ENCODE data around the gene ELMO3. TPM values are rescaled to one million over a fixed set of nuclear protein-coding genes. Genes with fewer than 3 reads are reported as not detected.

The ELMO3 gene
- total RNA-seq, 2 experiments from 2014 or later = 5.5 to 5.8 TPM

DNA sequence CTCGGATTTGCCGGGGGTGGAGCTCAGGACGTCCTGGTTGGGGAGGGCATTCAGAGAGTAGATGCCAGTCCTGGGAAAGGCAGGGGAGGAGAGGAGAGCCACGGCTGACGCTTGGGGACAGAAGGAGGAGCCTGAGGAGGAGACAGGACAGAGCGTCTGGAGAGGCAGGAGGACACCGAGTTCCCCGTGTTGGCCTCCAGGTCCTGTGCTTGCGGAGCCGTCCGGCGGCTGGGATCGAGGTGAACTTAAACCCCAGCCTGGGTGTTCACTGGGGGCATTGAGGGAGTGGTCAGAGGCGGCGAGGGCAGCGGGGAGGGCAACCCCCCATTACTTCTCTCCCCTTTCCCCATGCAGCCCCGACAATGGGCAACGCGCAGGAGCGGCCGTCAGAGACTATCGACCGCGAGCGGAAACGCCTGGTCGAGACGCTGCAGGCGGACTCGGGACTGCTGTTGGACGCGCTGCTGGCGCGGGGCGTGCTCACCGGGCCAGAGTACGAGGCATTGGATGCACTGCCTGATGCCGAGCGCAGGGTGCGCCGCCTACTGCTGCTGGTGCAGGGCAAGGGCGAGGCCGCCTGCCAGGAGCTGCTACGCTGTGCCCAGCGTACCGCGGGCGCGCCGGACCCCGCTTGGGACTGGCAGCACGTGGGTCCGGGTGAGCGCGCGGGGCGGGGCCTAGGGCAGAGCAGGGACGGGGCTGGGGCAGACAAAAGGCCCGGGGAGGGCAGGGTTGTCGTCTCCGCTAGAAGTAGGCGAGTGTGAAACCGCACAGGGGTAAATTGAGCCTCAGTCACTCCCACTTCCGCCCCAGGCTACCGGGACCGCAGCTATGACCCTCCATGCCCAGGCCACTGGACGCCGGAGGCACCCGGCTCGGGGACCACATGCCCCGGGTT is 24.9 kb upstream of the ELMO3 start:
- POLR2A ChIA-PET = interaction anchor here (0.6 to 1.6 kb wide), 4 partner anchors 9 to 339 kb away, joined by 3 to 10 read pairs (median 3); partner anchors contain the start of gene HSF4
- CTCF ChIA-PET = interaction anchor here (0.8 to 5.0 kb wide), 10 partner anchors 10 to 145 kb away, joined by 3 to 28 read pairs (median 4); partner anchors contain the start of genes B3GNT9, CBFB, E2F4 and MATCAP1

DNA sequence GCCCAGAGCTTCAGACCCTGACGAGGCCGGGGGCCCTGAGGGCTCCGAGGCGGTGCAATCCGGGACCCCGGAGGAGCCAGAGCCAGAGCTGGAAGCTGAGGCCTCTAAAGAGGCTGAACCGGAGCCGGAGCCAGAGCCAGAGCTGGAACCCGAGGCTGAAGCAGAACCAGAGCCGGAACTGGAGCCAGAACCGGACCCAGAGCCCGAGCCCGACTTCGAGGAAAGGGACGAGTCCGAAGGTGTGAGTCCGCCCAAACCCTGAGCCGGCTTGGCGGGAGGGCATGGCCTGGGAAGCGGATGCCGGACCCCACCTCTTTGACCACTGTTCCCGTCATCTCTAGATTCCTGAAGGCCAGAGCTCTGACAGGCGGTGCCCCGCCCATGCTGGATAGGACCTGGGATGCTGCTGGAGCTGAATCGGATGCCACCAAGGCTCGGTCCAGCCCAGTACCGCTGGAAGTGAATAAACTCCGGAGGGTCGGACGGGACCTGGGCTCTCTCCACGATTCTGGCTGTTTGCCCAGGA is 24.2 kb upstream of the ELMO3 start:
- ChIA-PET CTCF (interaction anchor here (0.8 to 5.0 kb wide), 8 partner anchors 10 to 146 kb away, joined by 3 to 28 read pairs (median 4); partner anchors contain the start of genes B3GNT9, CBFB, E2F4 and MATCAP1), POLR2A (interaction anchor here (0.8 to 1.6 kb wide), 2 partner anchors 9 to 12 kb away, joined by 3 to 10 read pairs; partner anchors contain the start of gene HSF4)

DNA sequence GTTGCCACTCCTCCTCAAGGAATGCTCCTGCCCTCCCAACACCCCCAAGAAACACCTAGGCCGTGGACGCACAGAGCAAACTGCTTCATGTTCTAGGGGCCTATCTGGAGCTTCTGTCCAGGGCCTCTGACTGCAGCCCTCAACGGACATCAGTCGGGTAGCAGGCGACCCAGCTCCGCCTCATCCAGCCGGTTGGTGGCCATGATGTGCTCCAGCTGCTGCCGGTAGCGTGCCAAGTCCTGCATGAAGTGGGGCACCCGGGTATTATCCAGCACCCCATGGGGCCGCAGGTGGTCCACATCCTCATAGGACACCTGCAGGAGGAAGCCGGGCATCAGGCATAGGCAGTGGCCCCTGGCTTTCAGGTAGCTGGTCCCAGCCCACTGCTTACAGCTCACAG is 22.3 kb upstream of the ELMO3 start:
- POLR2A ChIA-PET = interaction anchor here (0.6 kb wide), 1 partner anchor 302 kb away, joined by 17 read pairs; no protein-coding TSS in a partner anchor
- CTCF ChIA-PET = interaction anchor here (0.5 to 5.0 kb wide), 9 partner anchors 8 to 211 kb away, joined by 3 to 28 read pairs (median 4); partner anchors contain the start of genes FBXL8, MATCAP1 and TRADD

DNA sequence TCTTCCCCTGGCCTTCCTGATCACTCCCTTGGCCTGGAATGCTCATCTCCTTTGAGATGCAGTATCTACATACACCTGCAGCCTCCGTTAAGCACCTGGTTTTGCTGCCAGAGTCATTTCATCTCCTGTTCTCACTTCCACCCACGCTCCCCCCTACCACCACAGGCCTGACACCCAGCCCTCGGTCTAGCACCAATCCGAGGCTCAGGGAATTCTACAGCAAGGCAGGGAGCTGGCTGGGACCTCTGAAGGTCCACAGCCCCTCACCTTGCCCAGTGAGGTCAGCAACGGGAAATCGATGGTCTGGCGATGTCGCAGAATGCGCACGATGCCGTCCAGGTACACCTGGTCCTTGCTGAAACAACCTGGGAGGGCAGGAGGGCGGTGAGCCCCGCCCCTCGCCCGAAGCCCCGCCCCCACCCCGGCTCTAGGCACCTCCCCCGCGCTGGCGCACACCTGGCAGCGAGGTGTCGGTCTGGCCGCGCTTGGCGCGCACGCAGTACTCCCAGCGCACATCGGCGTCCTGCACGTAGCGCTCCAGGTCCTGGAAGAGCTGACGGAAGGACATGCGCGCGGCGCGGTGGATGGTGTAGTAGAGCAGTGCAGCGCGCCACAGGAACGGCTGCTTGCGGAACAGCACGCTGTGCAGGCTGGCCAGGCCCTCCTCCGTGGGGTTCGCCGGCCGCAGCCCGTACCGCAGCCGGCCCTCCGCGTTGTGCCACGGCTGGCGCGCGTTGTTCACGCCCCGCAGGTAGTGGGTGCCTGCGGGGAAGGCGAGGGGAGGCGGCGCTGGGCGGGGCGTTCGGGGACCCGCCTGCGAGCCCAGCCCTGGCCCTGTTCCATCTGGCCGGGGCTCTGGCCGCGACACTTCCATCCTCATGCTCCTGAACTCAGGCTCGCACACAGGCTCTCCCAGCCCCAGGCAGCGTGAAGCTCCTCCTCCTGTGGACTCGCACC is 20.9 kb upstream of the ELMO3 start:
- ChIA-PET POLR2A (no interaction called here), CTCF (interaction anchor here (0.6 to 5.0 kb wide), 6 partner anchors 11 to 201 kb away, joined by 3 to 28 read pairs (median 4); no protein-coding TSS in a partner anchor)

DNA sequence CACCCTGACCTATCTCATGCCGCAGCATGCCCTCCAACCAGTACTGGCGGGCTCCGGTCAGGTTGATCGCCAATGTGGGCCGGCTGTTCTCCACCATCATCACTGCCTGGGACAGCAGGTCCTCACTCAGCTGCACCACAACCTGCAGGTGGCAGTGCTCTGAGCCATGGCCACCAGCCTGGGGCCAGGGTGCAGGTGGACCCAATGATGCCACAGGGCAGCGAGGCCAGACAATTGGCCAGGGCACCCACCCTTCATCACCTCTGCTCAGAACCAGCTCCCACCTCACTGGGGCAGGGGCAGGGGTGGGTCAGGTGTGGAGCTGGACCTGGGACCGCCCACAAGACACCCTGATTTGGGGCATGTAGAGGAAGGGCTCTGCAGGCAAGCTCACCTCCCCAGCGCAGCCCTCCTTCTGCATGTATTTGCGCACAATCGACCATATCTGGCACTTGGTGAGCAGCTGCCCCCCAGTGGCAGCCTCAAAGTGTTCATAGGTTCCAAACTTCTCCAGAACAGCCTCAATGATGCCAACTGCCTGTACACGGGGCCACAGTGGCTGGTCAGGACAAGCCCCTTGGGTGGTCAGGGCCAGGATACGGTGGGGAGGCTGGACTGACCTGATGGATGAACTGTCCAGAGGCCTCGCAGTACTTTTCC is 19.4 kb upstream of the ELMO3 start:
- ChIA-PET CTCF (interaction anchor here (0.8 to 1.7 kb wide), 4 partner anchors 10 to 163 kb away, joined by 3 to 5 read pairs (median 4); no protein-coding TSS in a partner anchor), POLR2A (interaction anchor here (0.5 kb wide), 1 partner anchor 152 kb away, joined by 6 read pairs; no protein-coding TSS in a partner anchor)

DNA sequence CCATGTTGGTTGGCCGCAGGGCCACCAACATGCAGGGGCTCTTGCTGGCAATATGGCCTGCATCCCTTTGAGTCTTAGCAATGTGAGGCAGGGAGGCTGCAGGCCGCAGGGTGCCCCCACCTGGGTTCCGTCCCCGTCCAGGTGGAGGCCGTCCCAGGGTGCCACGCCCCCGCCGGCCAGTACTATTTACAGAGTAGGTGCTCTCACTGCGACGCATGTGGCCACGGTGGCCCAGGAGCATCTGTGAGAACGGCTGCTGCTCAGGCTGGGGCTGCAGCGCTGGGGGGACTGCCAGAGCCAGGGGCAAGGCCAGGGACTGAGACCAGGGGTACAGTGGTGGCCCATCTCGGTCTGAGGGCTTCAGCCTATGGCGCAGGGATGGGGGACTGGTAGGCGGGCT is 18.8 kb upstream of the ELMO3 start:
- ChIA-PET POLR2A (no interaction called here), CTCF (interaction anchor here (1.0 to 1.7 kb wide), 4 partner anchors 10 to 164 kb away, joined by 3 to 5 read pairs (median 4); partner anchors contain the start of gene NOL3)

DNA sequence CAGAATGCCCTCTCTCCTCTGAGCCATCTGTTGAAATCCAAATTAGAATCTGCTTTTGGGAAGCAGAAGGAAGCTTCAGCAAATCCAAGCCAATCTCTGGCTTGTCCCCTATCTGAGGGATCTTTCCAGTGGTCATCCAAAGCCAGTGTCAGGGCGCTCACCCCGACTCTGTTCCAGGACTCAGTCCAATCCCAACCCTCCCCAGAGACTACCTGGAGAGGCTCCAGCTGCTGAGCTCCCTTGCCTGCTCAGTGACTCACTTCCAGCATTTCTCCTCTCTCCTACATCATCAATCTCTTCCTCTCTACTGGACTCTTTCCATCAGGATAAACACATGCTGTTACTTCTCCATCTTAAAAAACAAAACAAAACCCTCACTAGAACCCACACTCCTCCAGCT is 17.6 kb upstream of the ELMO3 start:
- POLR2A ChIA-PET = interaction anchor here (0.6 kb wide), 1 partner anchor 28 kb away, joined by 4 read pairs; no protein-coding TSS in a partner anchor
- CTCF ChIA-PET = interaction anchor here (1.0 to 4.8 kb wide), 2 partner anchors 11 to 163 kb away, joined by 3 to 23 read pairs; partner anchors contain the start of gene NOL3

DNA sequence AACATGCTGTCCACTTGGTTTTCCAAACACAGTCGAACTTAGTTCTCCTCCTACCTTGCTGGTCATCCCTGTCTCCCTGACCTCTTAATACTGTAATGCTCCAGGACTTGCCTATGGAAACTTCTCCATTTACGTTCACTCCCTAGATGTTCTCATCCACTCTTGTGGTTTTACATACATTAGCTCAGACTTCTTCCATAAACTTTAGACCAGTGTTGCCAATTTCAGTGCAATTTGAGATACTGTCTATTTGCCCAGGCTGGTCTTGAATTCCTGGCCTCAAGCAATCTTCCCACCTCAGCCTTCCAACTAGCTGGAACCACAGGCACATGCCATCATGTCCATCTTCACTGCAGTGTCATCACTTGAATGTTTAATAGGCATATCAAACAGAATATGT is 16.6 kb upstream of the ELMO3 start:
- ChIA-PET CTCF (interaction anchor here (1.3 to 4.8 kb wide), 4 partner anchors 12 to 164 kb away, joined by 3 to 23 read pairs (median 8); partner anchors contain the start of gene NOL3), POLR2A (interaction anchor here (0.6 kb wide), 1 partner anchor 154 kb away, joined by 9 read pairs; no protein-coding TSS in a partner anchor)

DNA sequence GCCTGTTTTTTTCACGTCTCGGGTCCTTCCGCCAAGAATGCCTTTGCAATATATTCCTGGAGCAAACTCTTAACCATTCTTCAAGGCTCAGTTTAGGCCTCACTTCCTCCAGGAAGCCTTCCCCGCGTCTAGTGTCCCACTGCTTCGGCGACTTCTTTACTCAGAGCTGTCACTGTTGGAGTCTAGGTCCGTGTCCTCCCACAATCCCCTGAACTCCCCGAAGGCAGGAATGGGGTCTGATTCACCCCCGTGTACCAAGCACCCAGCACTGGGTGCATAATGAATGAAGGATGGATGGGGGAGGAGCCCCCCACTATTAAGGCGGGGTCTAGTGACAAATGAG is 15.7 kb upstream of the ELMO3 start:
- ChIA-PET CTCF (interaction anchor here (0.6 to 4.8 kb wide), 6 partner anchors 8 to 229 kb away, joined by 3 to 23 read pairs (median 14); partner anchors contain the start of gene NOL3), POLR2A (interaction anchor here (0.6 to 0.9 kb wide), 2 partner anchors 13 to 43 kb away, joined by 3 read pairs; partner anchors contain the start of genes NOL3 and TMEM208)

DNA sequence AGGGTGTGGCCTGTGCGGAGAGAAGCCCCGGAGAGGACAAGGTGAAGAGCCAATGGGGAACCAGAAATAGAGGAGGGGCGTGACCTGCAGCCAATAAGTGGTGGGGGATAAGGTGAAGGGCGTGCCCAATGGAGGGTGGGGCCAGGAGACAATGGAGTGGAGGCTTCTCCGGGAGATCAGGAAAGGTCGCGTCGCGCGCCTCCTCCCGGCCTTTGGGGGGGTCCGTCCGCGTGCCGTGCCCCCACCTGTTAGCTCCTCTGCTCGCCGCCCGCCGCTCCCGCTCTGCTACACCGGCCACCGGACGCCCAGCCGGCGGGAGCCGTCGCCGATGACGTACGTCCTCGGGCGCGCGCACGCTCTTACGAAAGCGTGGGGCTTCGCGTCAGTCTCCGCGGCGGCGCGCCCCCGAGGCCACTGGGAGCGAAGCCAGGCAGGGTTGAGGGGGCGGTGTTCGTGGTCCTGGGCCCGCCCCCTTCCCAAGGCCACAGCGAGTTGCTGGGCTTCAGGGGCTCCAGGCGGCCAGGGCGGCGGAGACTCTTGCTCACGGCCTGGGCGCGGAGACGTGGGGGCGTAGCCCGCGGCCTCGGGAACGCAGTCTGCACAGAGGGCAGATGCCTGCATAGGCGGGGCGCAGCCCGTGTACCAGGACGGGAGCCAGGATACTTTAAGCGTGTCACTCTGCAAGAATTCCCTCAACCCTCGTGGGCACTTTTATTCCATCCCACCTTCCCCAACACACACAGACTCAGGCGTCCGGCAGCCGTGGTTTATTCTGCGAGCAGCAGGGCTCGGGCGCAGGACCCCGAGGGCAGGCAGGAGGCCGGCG is 15.1 kb upstream of the ELMO3 start, which contains the start of gene MATCAP1:
Gene MATCAP1, minus strand, starts transcription at position 337 of the 826 bp plus-strand sequence. CDS start 3,353 bp downstream, outside the sequence.
- CTCF ChIA-PET = interaction anchor here (0.6 to 4.8 kb wide), 18 partner anchors 8 to 289 kb away, joined by 3 to 26 read pairs (median 5); partner anchors contain the start of genes HSF4 and NOL3
- POLR2A ChIA-PET = interaction anchor here (0.6 to 0.9 kb wide), 2 partner anchors 43 to 155 kb away, joined by 3 read pairs; partner anchors contain the start of gene TMEM208

DNA sequence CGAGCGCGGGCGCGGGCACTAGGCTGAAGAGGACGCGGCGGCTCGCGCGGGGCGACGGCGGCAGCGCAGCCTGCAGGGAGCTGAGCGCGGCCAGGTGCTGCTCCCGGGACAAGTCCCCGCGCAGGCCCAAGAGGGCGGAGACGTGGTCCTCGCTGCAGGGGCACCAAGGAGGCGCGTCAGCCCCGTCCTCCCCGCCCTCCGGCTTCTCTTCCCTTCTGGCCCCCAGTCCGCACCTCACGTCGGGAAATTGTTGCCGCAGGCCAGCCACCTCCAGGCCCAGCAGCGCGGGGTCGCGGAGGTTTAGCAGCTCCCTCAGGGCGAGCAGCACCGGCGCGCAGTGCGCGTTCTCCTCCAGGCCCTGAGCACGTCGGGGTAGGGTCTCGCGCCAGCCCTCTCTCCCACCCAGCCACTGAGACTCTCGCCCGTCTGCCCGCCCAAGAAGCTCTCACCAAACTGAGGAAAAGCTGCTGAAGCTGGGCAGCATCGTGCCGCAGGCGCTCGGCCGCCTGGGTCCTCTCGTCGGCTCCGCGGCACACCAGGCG is 14.4 kb upstream of the ELMO3 start:
- POLR2A ChIA-PET = interaction anchor here (0.6 to 1.2 kb wide), 3 partner anchors 25 to 167 kb away, joined by 3 read pairs; no protein-coding TSS in a partner anchor
- CTCF ChIA-PET = interaction anchor here (0.6 to 4.8 kb wide), 28 partner anchors 9 to 289 kb away, joined by 3 to 26 read pairs (median 5); partner anchors contain the start of genes B3GNT9, FBXL8, HSF4 and NOL3

DNA sequence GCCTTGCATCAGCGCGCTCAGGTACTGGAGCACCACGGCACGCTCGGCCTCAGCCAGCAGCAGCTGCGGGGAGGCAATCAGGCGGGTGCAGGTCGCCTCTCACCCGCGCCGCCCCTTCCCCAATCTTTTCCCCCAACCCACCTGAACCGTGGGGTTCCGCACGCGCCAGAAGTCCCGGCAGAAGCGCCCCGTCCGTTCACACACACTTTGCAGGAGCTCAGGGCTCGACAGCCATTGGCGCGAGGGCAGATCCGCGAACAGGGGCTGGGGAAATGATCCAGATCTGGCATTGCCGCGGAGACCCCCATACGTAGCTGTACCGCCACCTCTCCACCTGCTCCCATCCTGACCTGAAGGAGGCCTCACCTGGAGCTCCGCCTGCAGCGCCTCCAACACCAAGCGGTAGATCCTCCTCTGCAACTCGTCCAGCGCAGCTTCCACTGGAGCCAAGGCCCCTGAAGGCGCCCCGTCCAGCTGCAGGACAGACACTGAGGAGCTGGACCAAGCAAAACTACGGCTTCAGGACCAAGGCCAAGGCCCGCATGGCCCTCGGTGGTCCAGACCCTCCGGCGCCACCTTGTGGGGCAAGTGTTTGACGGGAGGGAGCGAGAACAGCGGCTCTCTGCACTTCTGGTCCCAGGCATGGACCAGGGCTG is 13.8 kb upstream of the ELMO3 start:
- POLR2A ChIA-PET = interaction anchor here (0.5 to 1.2 kb wide), 4 partner anchors 11 to 357 kb away, joined by 3 to 8 read pairs (median 3); no protein-coding TSS in a partner anchor

DNA sequence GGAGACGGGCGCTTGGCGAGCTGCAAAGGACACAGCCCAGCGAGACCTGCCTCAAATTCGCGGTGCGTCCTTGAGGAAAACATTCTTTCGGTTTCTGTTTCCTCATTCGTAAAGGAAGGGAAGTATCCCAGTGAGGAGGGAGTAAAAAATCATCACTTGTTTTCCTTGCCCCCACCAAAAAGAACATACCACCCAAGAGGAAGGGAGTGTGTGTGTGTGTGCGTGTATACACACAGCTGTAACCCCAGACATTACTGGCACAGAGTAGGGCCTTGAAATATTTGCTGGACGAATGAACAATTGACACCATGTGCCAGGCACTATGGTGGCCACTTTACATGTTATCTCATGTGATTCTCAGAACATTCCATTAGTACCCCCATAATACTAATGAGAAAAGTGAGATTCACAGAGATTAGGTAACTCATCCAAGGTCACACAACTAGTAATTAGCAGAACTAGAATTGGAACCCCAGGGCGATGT is 13.2 kb upstream of the ELMO3 start:
- POLR2A ChIA-PET = interaction anchor here (0.5 to 1.2 kb wide), 3 partner anchors 12 to 357 kb away, joined by 3 to 8 read pairs (median 3); no protein-coding TSS in a partner anchor

More for the DNA sequence above, 13.8 kb upstream of the ELMO3 start:
- CTCF ChIA-PET = interaction anchor here (0.6 to 4.8 kb wide), 32 partner anchors 10 to 290 kb away, joined by 3 to 26 read pairs (median 5); partner anchors contain the start of genes B3GNT9, FBXL8, HSF4 and NOL3

DNA sequence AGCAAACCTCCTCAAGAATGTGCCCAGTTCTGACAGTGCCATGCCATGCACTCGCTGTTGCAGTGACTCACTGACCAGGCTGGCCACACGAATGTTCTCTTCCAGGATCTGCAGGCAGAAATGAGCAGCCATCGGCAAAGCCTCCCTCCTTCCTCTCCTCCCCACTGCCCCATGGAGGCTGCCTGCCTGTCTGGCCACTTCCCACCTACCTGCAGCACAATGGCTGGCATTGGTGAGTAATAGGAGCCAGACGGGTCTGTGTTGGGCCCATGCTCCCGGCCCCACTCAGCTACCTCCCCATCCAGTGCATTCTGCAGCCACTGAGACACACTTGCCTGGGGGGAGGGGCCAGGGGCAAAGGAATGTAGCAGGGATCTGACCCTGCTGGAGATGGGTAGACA is 12.4 kb upstream of the ELMO3 start:
- POLR2A ChIA-PET = no interaction called here

More for the DNA sequence above, 13.2 kb upstream of the ELMO3 start:
- CTCF ChIA-PET = interaction anchor here (0.6 to 4.8 kb wide), 24 partner anchors 10 to 291 kb away, joined by 3 to 26 read pairs (median 5); partner anchors contain the start of genes B3GNT9, FBXL8, HSF4 and NOL3

More for the DNA sequence above, 12.4 kb upstream of the ELMO3 start:
- CTCF ChIA-PET = interaction anchor here (0.6 to 1.1 kb wide), 2 partner anchors 14 to 168 kb away, joined by 3 to 4 read pairs; no protein-coding TSS in a partner anchor

All from activated CD8-positive, alpha-beta memory T cell treated with anti-CD3 and anti-CD28 coated beads for 36 hours (primary cell).